ENCODE measurements around the gene RHBDF1.

- TF ChIP-seq POLR2AphosphoS5 (IDR thresholded peaks at IDR 0.05; ENCODE audit: low read depth, low read length): no peak
- TF ChIP-seq POLR2A (IDR thresholded peaks at IDR 0.05; ENCODE audit: low read depth, low read length): no peak
- TF ChIP-seq TAF1 (IDR thresholded peaks at IDR 0.05; ENCODE audit: low read depth, low read length): no peak
- TF ChIP-seq SPI1 (IDR thresholded peaks at IDR 0.05; ENCODE audit: low read depth, low read length): no peak
- no peak for TF ChIP-seq PAX5 (IDR thresholded peaks at IDR 0.05; ENCODE audit: insufficient read depth, low read length, severe bottlenecking)
- no peak for TF ChIP-seq POU2F2 (IDR thresholded peaks at IDR 0.05; ENCODE audit: low read depth, low read length)
These were observed 33.1 kb upstream of the RHBDF1 start for GRCh38 chr16:105521-105920.
